Small intestine (tissue), 7 donors: ENCODE measurements around the gene PELI2. TPM values are rescaled to one million over a fixed set of nuclear protein-coding genes. Genes with fewer than 3 reads are reported as not detected.
A peak's percentile ranks its signal among the peaks of the same experiment; 100 is the strongest.

ENCODE experiments used
- DNase-seq, 2 donors: peaks; one replicate each; pipeline versions ENCODE4 v3.0.0 to v3.0.0-alpha.2; 2013
- FAIRE-seq: peaks from 2 replicates; lab custom pipeline; 2012; peaks lifted over from hg19 to GRCh38; lab: Jason Lieb, UNC
- H3K27ac ChIP-seq, 3 donors: one replicate each; pipeline ENCODE4 v1.5.1; 2013; ENCODE audit warnings: low read length in 2 of 3, mild to moderate bottlenecking in 2 of 3, control low read depth in 1 of 3, inconsistent platforms in 1 of 3, low read depth in 1 of 3, moderate library complexity in 1 of 3
- H3K27me3 ChIP-seq, 3 donors: one replicate each; pipeline ENCODE4 v1.6.1; 2013; ENCODE audit warnings: low read length in 3 of 3, inconsistent platforms in 1 of 3; ENCODE audit not compliant: control insufficient read depth in 3 of 3, insufficient read depth in 3 of 3
- H3K36me3 ChIP-seq, 3 donors: one replicate each; pipeline ENCODE4 v1.6.1; 2013; ENCODE audit warnings: low read length in 3 of 3, inconsistent platforms in 1 of 3, low read depth in 1 of 3, mild to moderate bottlenecking in 1 of 3, moderate library complexity in 1 of 3; ENCODE audit not compliant: control insufficient read depth in 3 of 3, insufficient read depth in 2 of 3
- H3K4me1 ChIP-seq, 3 donors: one replicate each; pipeline ENCODE4 v1.6.1; 2013; ENCODE audit warnings: low read length in 2 of 3, inconsistent platforms in 1 of 3, low read depth in 1 of 3, mild to moderate bottlenecking in 1 of 3, moderate library complexity in 1 of 3; ENCODE audit not compliant: control insufficient read depth in 3 of 3, insufficient read depth in 2 of 3
- H3K4me3 ChIP-seq, 3 donors: one replicate each; pipeline ENCODE4 v1.5.1; 2013; ENCODE audit warnings: low read length in 3 of 3, control low read depth in 1 of 3, inconsistent platforms in 1 of 3, low read depth in 1 of 3, mild to moderate bottlenecking in 1 of 3, moderate library complexity in 1 of 3
- H3K9me3 ChIP-seq, 2 donors: one replicate each; pipeline ENCODE4 v1.6.1; 2013; ENCODE audit warnings: low read depth in 1 of 2, low read length in 1 of 2; ENCODE audit not compliant: control insufficient read depth in 2 of 2, insufficient read depth in 1 of 2
- WGBS, 3 donors: extraction: QIAGEN DNeasy Blood & Tissue Kit; methylation state at CpG; one replicate each; pipeline ENCODE4 v1.1.7; 2013; 5-methylcytosine and 5-hydroxymethylcytosine counted together
- polyA plus RNA-seq, 4 donors: library from polyadenylated mRNA; stranded (reverse) in 3 of 4; unstranded in 1 of 4; fragments of 200-250 nt in 3 of 4; fragments of 120-200 nt in 1 of 4; gene quantifications; one replicate each; pipeline versions ENCODE4 v1.2.1 to v1.2.3, GENCODE V29; 2013
- donor health status: healthy with polysubstance abuse.
- donor health status: control.
- donor health status: control.
- donor health status: Bipolar disorder and iron deficiency.
- donor health status: healthy.

The PELI2 gene
- polyA plus RNA-seq, 4 donors = 4.4 to 19.5 (median 8.9) TPM

- Histone ChIP-seq H3K4me1 (no peaks in the 10 kb centered on the region), H3K4me3 (no peak overlapping the region), H3K36me3 (no peaks in the 10 kb centered on the region), H3K9me3 (no peaks in the 10 kb centered on the region), H3K27me3 (no peaks in the 10 kb centered on the region), H3K27ac (no peak overlapping the region)
- FAIRE-seq (no peak), DNase-seq (no peak)
- 57 to 81% (median 64%) methylated on average over 3 of the region's 3 CpGs for WGBS, 3 donors
Observed at GRCh38 chr14:56088941-56089340, 29.3 kb upstream of the PELI2 start.

GRCh38 chr14:56092763-56093162 is 25.4 kb upstream of the PELI2 start:
- DNase-seq (peak in 1 of 2 donors; percentile 44), FAIRE-seq (no peak)
- Histone ChIP-seq H3K4me1 (no peaks in the 10 kb centered on the region), H3K27ac (peak overlapping the region in 1 of 3 donors; percentile 6), H3K4me3 (no peak overlapping the region), H3K27me3 (no peaks in the 10 kb centered on the region), H3K36me3 (no peaks in the 10 kb centered on the region), H3K9me3 (peaks cover 1 to 12% of the 10 kb centered on the region in 2 donors)
- WGBS, 3 donors = 92 to 97% (median 94%) methylated on average over 1 of the region's 1 CpG

- H3K27me3 ChIP-seq = no peaks in the 10 kb centered on the region
- FAIRE-seq (no peak), DNase-seq (peak in 1 of 2 donors; percentile 55)
- H3K4me3 ChIP-seq = no peak overlapping the region
- H3K4me1 ChIP-seq = peaks cover 0 to 3% (median 0%) of the 10 kb centered on the region in 3 donors
- H3K27ac ChIP-seq = no peak overlapping the region
- peaks cover 1 to 12% of the 10 kb centered on the region in 2 donors for H3K9me3 ChIP-seq
- 31 to 58% (median 50%) methylated on average over 4 of the region's 4 CpGs for WGBS, 3 donors
- no peaks in the 10 kb centered on the region for H3K36me3 ChIP-seq
Observed at GRCh38 chr14:56094076-56094475, 24.1 kb upstream of the PELI2 start.

- FAIRE-seq = no peak
- Histone ChIP-seq H3K9me3 (peaks cover 1 to 12% of the 10 kb centered on the region in 2 donors), H3K27ac (no peak overlapping the region), H3K4me1 (peaks cover 0 to 12% (median 0%) of the 10 kb centered on the region in 3 donors), H3K36me3 (no peaks in the 10 kb centered on the region), H3K27me3 (no peaks in the 10 kb centered on the region), H3K4me3 (no peak overlapping the region)
- DNase-seq = no peak
- WGBS, 3 donors = 84 to 96% (median 91%) methylated on average over 1 of the region's 1 CpG
Observed at GRCh38 chr14:56098021-56098420, 20.2 kb upstream of the PELI2 start.

GRCh38 chr14:56099081-56099797 is 19.0 kb upstream of the PELI2 start:
- 54 to 57% (median 56%) methylated on average over 7 of the region's 7 CpGs for WGBS, 3 donors
- Histone ChIP-seq H3K4me3 (no peak overlapping the region), H3K36me3 (no peaks in the 10 kb centered on the region), H3K27ac (no peak overlapping the region), H3K27me3 (no peaks in the 10 kb centered on the region), H3K4me1 (peaks cover 0 to 12% (median 0%) of the 10 kb centered on the region in 3 donors), H3K9me3 (peaks cover 1 to 12% of the 10 kb centered on the region in 2 donors)
- FAIRE-seq (no peak), DNase-seq (no peak)

GRCh38 chr14:56100556-56100955 is 17.7 kb upstream of the PELI2 start:
- Histone ChIP-seq H3K4me3 (no peak overlapping the region), H3K36me3 (no peaks in the 10 kb centered on the region), H3K27me3 (no peaks in the 10 kb centered on the region), H3K27ac (no peak overlapping the region), H3K4me1 (peaks cover 0 to 12% (median 0%) of the 10 kb centered on the region in 3 donors), H3K9me3 (peaks cover 1 to 6% of the 10 kb centered on the region in 2 donors)
- DNase-seq (no peak), FAIRE-seq (no peak)
- 65 to 94% (median 85%) methylated on average over 3 of the region's 3 CpGs for WGBS, 3 donors

- peaks cover 0 to 12% (median 0%) of the 10 kb centered on the region in 3 donors for H3K4me1 ChIP-seq
- no peaks in the 10 kb centered on the region for H3K27me3 ChIP-seq
- no peaks in the 10 kb centered on the region for H3K36me3 ChIP-seq
- 73 to 83% (median 73%) methylated on average over 3 of the region's 3 CpGs for WGBS, 3 donors
- DNase-seq = no peak
- no peak for FAIRE-seq
- H3K27ac ChIP-seq = no peak overlapping the region
- H3K4me3 ChIP-seq = no peak overlapping the region
- no peaks in the 10 kb centered on the region for H3K9me3 ChIP-seq
Observed at GRCh38 chr14:56102941-56103340, 15.3 kb upstream of the PELI2 start.

GRCh38 chr14:56107615-56108014 is 10.6 kb upstream of the PELI2 start:
- Histone ChIP-seq H3K4me3 (no peak overlapping the region), H3K4me1 (no peaks in the 10 kb centered on the region), H3K9me3 (no peaks in the 10 kb centered on the region), H3K27ac (no peak overlapping the region), H3K36me3 (no peaks in the 10 kb centered on the region), H3K27me3 (no peaks in the 10 kb centered on the region)
- FAIRE-seq (no peak), DNase-seq (no peak)
- WGBS, 3 donors = 24 to 55% (median 39%) methylated on average over 5 of the region's 5 CpGs
